HG02588 (cell line): ENCODE data around the gene ELMO1.

Experiments used
- ATAC-seq: cut with Tn5 transposase; IDR thresholded peaks from one replicate; pipeline ENCODE4 v1.9.1; 2021; ENCODE audit warnings: mild to moderate bottlenecking, moderate library complexity; ENCODE audit not compliant: unreplicated experiment

ELMO1 gene

GRCh38 chr7:37475646-37476045, 27.0 kb upstream of the ELMO1 start:
- ATAC-seq: no peak

GRCh38 chr7:37471619-37472018, 23.0 kb upstream of the ELMO1 start:
- no peak for ATAC-seq

- no peak for ATAC-seq
Observed at GRCh38 chr7:37467002-37467401, 18.3 kb upstream of the ELMO1 start.

- no peak for ATAC-seq
Observed at GRCh38 chr7:37462138-37462537, 13.5 kb upstream of the ELMO1 start.

GRCh38 chr7:37455081-37455480, 6.4 kb upstream of the ELMO1 start:
- ATAC-seq: no peak

- no peak for ATAC-seq
Observed at GRCh38 chr7:37452346-37452745, 3.7 kb upstream of the ELMO1 start.

GRCh38 chr7:37450035-37450434, 1.4 kb upstream of the ELMO1 start:
- no peak for ATAC-seq

GRCh38 chr7:37449621-37450020, 957 bp upstream of the ELMO1 start:
- ATAC-seq: no peak

- no peak for ATAC-seq
Observed at GRCh38 chr7:37448011-37448635, 541 bp downstream of the ELMO1 start.

GRCh38 chr7:37446371-37446770, 2.3 kb downstream of the ELMO1 start:
- ATAC-seq: no peak

GRCh38 chr7:37445790-37446189, 2.9 kb downstream of the ELMO1 start:
- no peak for ATAC-seq

- ATAC-seq: no peak
Observed at GRCh38 chr7:37445064-37445723, 3.5 kb downstream of the ELMO1 start.

- ATAC-seq: no peak
Observed at GRCh38 chr7:37443627-37444026, 5.0 kb downstream of the ELMO1 start.

- no peak for ATAC-seq
Observed at GRCh38 chr7:37442268-37442667, 6.4 kb downstream of the ELMO1 start.

GRCh38 chr7:37441816-37442215, 6.8 kb downstream of the ELMO1 start:
- ATAC-seq: no peak

GRCh38 chr7:37441386-37441760, 7.3 kb downstream of the ELMO1 start:
- ATAC-seq: no peak

GRCh38 chr7:37440738-37441385, 7.8 kb downstream of the ELMO1 start:
- ATAC-seq: no peak

GRCh38 chr7:37439653-37440026, 9.0 kb downstream of the ELMO1 start:
- no peak for ATAC-seq

GRCh38 chr7:37438906-37439652, 9.6 kb downstream of the ELMO1 start:
- no peak for ATAC-seq

- ATAC-seq: no peak
Observed at GRCh38 chr7:37435156-37435855, 13.4 kb downstream of the ELMO1 start.

GRCh38 chr7:37434529-37434928, 14.1 kb downstream of the ELMO1 start:
- ATAC-seq: no peak
